OCI-LY7 (cell line): ENCODE data around the gene PXDN. TPM values are rescaled to one million over a fixed set of nuclear protein-coding genes. Genes with fewer than 3 reads are reported as not detected.
"Not testable (repeated sequence)": the region's sequence is repeated elsewhere in the genome, so short reads cannot be mapped to it uniquely, and the experiment has no call there.

Experiments used
- BruUV-seq: library from RNA; stranded (reverse); fragments of 400-500 nt; replicated peaks from 2 replicates; lab custom pipeline; 2021; lab: Mats Ljungman, UMichigan
- CTCF ChIA-PET: fragments of 300-600 bp; sonication (Branson Sonifier 250); formaldehyde crosslinking; loops from one replicate; lab custom pipeline; 2022; ENCODE audit warnings: antibody characterized with exemption; ENCODE audit not compliant: unreplicated experiment; lab: Charles Lee
- POLR2A ChIA-PET: fragments of 300-600 bp; sonication (Branson Sonifier 250); formaldehyde crosslinking; loops from one replicate; lab custom pipeline; 2022; ENCODE audit warnings: antibody characterized with exemption; lab: Charles Lee
- DNase-seq: peaks from one replicate; pipeline ENCODE4 v3.0.0-alpha.2; 2015; ENCODE audit warnings: low spot score
- H2AFZ ChIP-seq: fragments of 200-600 bp; sonication (generic), shearing (Covaris generic); 2 replicates; pipeline ENCODE4 v1.6.1; 2014; ENCODE audit warnings: mild to moderate bottlenecking, antibody characterized with exemption, low read length, moderate library complexity
- H3K27ac ChIP-seq: fragments of 200-600 bp; sonication (generic); 2 replicates; pipeline ENCODE4 v1.5.1; 2014; ENCODE audit warnings: mixed run types, low read depth, mild to moderate bottlenecking, moderate library complexity, low read length, inconsistent platforms; ENCODE audit not compliant: poor library complexity, severe bottlenecking
- H3K36me3 ChIP-seq: fragments of 200-600 bp; sonication (generic); 2 replicates; pipeline ENCODE4 v1.6.1; 2014; ENCODE audit warnings: mild to moderate bottlenecking, antibody characterized with exemption, low read length, moderate library complexity, mixed read lengths; ENCODE audit not compliant: insufficient read depth
- H3K4me1 ChIP-seq: fragments of 200-600 bp; sonication (generic); 2 replicates; pipeline ENCODE4 v1.5.1; 2014; ENCODE audit warnings: mild to moderate bottlenecking, low read length; ENCODE audit not compliant: insufficient read depth, poor library complexity, severe bottlenecking
- H3K4me2 ChIP-seq: fragments of 200-600 bp; sonication (generic); 2 replicates; pipeline ENCODE4 v1.6.1; 2014; ENCODE audit warnings: mild to moderate bottlenecking, low read length
- H3K4me3 ChIP-seq: fragments of 200-600 bp; sonication (generic); 2 replicates; pipeline ENCODE4 v1.5.1; 2014; ENCODE audit warnings: mild to moderate bottlenecking, low read depth, low read length; ENCODE audit not compliant: poor library complexity, severe bottlenecking
- H3K79me2 ChIP-seq: fragments of 200-600 bp; sonication (generic); 2 replicates; pipeline ENCODE4 v1.6.1; 2016; ENCODE audit warnings: low read depth, mild to moderate bottlenecking, low read length, moderate library complexity, mixed read lengths; ENCODE audit not compliant: insufficient read depth
- H3K9me2 ChIP-seq: fragments of 200-600 bp; sonication (generic); 2 replicates; pipeline ENCODE4 v1.6.1; 2016; ENCODE audit warnings: mild to moderate bottlenecking, low read length, mixed read lengths; ENCODE audit not compliant: insufficient read depth
- H3K9me3 ChIP-seq: fragments of 200-600 bp; sonication (generic); 2 replicates; pipeline ENCODE4 v1.6.1; 2014; ENCODE audit warnings: mild to moderate bottlenecking, mixed run types, low read length, mixed read lengths
- H4K20me1 ChIP-seq: fragments of 200-600 bp; sonication (generic); 2 replicates; pipeline ENCODE4 v1.6.1; 2014; ENCODE audit warnings: mild to moderate bottlenecking, antibody characterized with exemption, low read length, moderate library complexity, mixed read lengths; ENCODE audit not compliant: insufficient read depth
- CTCF ChIP-seq: fragments of 200-600 bp; sonication (generic); conservative IDR thresholded peaks from 2 replicates; pipeline ENCODE4 v1.5.1; 2014; ENCODE audit warnings: mild to moderate bottlenecking, antibody characterized with exemption, low read length, moderate library complexity, mixed read lengths
- EZH2phosphoT487 ChIP-seq: fragments of 200-600 bp; sonication (generic); IDR thresholded peaks from 2 replicates; pipeline ENCODE4 v1.6.1; 2018; ENCODE audit warnings: low read depth, borderline replicate concordance, mild to moderate bottlenecking, mixed run types, antibody characterized with exemption, low read length, moderate library complexity, mixed read lengths
- intact Hi-C: fragments of 100-400 bp; cut with micrococcal nuclease; formaldehyde crosslinking; loops from one replicate; pipeline ENCODE4 v1.10.0; 2022; ENCODE audit not compliant: unreplicated experiment
- total RNA-seq, 2 experiments: library from RNA; depleted of rRNA in 1 of 2; stranded (reverse); fragments of >200 nt in 1 of 2; shearing (Covaris generic) in 1 of 2; gene quantifications; 2 replicates each; pipeline ENCODE4 v1.2.3, GENCODE V29; 2014 to 2022

The PXDN gene
- total RNA-seq, 2 experiments from 2014 or later, result not detected

DNA sequence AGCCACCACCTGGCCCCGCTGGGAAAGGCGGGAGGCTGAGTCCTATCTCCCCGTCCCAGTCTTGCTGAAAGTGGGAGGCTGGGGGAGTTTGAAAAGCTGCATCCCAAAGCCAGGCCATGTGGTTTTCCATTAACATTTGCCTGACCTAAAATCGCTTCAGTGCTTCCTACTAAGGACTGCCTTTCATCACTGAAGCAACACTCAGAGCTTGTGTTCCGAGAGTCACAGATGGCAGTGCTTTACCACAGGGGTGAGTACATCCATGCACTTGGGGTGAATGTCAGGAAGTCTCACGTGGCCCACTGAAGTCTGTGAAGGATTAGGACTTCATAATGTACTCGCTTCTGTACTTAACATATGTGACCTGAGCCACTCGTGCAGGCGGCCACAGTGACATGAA lies 43.3 kb downstream of the PXDN start:
- DNase-seq, result no peak
- no peak overlapping the region for H3K4me3 ChIP-seq
- ChIA-PET POLR2A (no interaction called here), CTCF (no interaction called here)
- H3K36me3 ChIP-seq, result no peaks in the 10 kb centered on the region
- H3K4me2 ChIP-seq, result no peak overlapping the region
- no peaks in the 10 kb centered on the region for H3K79me2 ChIP-seq
- no peak for TF ChIP-seq EZH2phosphoT487
- no peak for TF ChIP-seq CTCF
- no peaks in the 10 kb centered on the region for H3K4me1 ChIP-seq
- H4K20me1 ChIP-seq, result no peaks in the 10 kb centered on the region
- no peaks in the 10 kb centered on the region for H3K9me3 ChIP-seq
- H3K9me2 ChIP-seq, result no peaks in the 10 kb centered on the region
- no peak overlapping the region for H3K27ac ChIP-seq
- intact Hi-C loops, result no loop called here
- BruUV-seq, result no TSS peak
- H2AFZ ChIP-seq, result no peak overlapping the region

DNA sequence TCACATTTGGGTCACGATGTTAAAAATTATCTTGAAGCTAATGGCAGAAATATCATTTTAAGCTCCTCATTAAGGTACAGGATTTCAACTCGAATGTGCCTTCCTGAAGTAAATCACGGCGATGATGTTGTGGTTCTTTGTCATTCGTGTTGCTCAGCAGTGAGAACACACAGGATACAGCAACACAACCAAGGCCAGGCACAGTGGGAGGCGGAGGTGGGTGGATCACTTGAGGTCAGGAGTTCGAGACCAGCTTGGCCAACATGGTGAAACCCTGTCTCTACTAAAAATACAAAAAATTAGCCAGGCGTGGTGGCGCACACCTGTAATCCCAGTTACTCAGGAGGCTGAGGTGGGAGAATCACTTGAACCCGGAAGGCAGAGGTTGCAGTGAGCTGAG lies 43.9 kb downstream of the PXDN start:
- H3K4me3 ChIP-seq, H3K9me3 ChIP-seq, H3K9me2 ChIP-seq, H3K79me2 ChIP-seq, BruUV-seq, intact Hi-C loops, CTCF ChIA-PET, POLR2A ChIA-PET, H4K20me1 ChIP-seq, H2AFZ ChIP-seq, H3K4me2 ChIP-seq, H3K36me3 ChIP-seq, H3K27ac ChIP-seq, DNase-seq, H3K4me1 ChIP-seq: not testable (repeated sequence)

- no peak overlapping the region for H3K27ac ChIP-seq
- no TSS peak for BruUV-seq
- ChIA-PET POLR2A (no interaction called here), CTCF (no interaction called here)
- DNase-seq, result no peak
- no peaks in the 10 kb centered on the region for H3K9me3 ChIP-seq
- TF ChIP-seq CTCF, result no peak
- no peak for TF ChIP-seq EZH2phosphoT487
- no peaks in the 10 kb centered on the region for H3K36me3 ChIP-seq
- H3K9me2 ChIP-seq, result no peaks in the 10 kb centered on the region
- no peak overlapping the region for H2AFZ ChIP-seq
- H3K4me1 ChIP-seq, result no peaks in the 10 kb centered on the region
- H4K20me1 ChIP-seq, result no peaks in the 10 kb centered on the region
- no peak overlapping the region for H3K4me2 ChIP-seq
- H3K4me3 ChIP-seq, result no peak overlapping the region
- intact Hi-C loops, result no loop called here
- no peaks in the 10 kb centered on the region for H3K79me2 ChIP-seq
Observed at GRCh38 chr2:1698188-1698945, 45.9 kb downstream of the PXDN start.
